ENCODE measurements around the gene ZFP42.
"Not testable (repeated sequence)": the region's sequence is repeated elsewhere in the genome, so short reads cannot be mapped to it uniquely, and the experiment has no call there.

The ZFP42 gene

GRCh38 chr4:188021548-188022249 lies 26.1 kb downstream of the ZFP42 start:
- no peak for DNase-seq (ENCODE audit: low spot score)

GRCh38 chr4:188023682-188024081 lies 28.1 kb downstream of the ZFP42 start:
- DNase-seq (ENCODE audit: low spot score) = no peak

DNA sequence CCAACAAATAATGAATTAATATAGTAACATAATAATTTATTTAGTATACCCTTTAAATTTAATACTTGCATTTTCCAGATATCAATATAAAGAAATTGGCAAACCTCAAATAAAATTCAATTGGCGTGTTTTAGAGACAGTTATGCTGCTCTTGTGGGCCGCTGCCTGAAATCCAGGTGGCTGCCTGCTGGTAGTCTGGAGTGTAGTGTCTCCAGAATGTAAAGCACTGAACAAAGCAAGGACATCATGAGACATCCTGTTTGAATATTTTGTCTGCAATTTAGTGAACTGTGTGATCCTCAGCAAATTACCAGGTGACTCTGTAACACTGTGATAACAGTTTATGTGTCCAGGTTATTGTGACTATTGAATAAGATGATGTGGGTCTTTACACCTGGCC lies 29.9 kb downstream of the ZFP42 start:
- DNase-seq (ENCODE audit: low spot score) = no peak

- DNase-seq (ENCODE audit: low spot score) = no peak
Observed at GRCh38 chr4:188029114-188029513, 33.5 kb downstream of the ZFP42 start.

DNA sequence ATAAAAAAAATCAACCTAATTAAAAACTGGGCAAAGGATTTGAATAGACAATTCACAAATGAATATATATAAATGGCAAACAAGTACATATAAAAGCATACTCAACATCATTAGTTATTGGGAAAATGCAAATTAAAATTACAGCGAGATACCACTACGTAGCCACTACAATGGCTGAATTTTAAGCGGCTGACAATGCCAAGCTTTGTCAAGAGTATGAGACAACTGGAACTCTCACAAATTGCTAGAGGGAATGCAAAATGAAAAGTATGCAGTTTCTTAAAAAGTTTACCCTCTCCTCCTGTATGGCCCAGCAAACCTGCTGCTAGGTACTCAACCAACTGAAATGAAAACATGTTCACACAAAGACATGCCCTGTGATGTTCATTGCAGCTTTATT lies 34.8 kb downstream of the ZFP42 start:
- no peak for DNase-seq (ENCODE audit: low spot score)

GRCh38 chr4:188031751-188032150 lies 36.2 kb downstream of the ZFP42 start:
- DNase-seq (ENCODE audit: low spot score) = no peak

DNA sequence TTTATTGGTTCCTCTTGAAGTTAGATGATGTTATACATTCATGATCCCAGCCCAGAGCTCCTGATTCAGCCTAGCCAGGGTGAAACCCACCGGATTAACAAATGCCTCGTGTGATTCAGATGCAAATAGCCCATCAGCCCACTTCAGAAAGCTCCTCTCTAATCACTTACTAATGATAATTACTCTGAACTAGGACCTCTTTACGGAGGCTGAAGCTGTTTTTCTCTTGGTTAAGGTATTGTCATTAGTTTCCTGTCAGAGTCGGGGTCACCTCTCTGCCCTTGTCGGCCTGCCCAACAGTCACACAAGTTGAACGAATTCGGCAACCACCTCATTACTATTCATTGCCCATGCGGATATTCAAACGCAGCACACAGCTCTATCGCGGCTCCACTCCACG lies 36.6 kb downstream of the ZFP42 start:
- no peak for DNase-seq (ENCODE audit: low spot score)

- no peak for DNase-seq (ENCODE audit: low spot score)
Observed at GRCh38 chr4:188032583-188032982, 37.0 kb downstream of the ZFP42 start.

DNA sequence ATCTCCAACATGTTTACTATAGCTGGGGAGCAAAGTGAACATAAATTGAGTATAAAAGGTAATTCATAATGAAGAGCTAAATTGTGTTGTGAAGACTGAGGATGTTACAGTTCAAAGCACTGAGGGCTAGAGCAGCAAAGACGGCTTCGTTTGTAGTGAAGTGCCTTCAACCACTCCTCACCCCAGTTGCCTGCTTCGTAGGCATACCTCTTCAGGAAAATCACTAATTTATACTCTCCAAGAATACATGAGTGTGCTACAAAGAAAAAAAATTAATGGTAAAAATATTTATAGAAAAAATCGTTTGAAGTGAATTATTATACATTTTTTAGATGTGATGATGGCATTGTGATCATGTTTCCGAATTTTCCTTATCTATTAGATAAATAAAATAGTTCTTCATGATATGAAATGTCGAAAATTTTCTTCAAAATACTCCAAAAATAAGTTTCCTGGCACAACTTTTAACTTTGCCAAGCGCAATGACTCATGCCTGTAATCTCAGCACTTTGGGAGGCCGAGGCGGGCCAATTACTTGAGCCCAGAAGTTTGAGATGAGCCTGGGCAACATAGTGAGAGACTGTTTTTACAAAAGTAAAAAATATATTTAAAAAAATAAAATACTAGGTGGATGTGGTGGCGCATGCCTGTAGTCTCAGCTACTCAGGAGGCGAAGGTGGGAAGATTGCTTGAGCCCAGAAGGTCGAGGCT lies 41.6 kb downstream of the ZFP42 start:
- DNase-seq (ENCODE audit: low spot score) = no peak

- no peak for DNase-seq (ENCODE audit: low spot score)
Observed at GRCh38 chr4:188041721-188042120, 46.1 kb downstream of the ZFP42 start.

DNA sequence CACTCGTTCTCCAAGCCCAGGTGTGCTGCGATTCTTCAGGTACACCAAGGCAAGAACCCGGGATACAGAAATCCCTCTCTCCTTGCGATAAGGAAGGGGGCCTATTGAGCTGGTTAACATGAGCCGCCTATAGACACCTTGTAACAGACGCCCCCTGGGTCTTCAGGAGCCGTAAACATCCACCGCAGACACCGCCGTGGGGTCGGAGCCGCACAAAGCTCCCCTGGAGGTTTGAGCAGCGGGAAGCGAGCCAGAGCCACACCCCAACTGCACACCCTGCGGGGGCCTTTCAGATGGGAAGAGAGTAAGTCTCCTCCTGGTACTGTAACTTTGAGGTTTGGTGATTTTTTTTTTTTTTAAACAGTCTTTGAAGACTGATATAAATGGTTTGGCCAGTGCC lies 46.6 kb downstream of the ZFP42 start:
- no peak for DNase-seq (ENCODE audit: low spot score)

- DNase-seq (ENCODE audit: low spot score) = no peak
Observed at GRCh38 chr4:188043154-188043553, 47.6 kb downstream of the ZFP42 start.

- DNase-seq (ENCODE audit: low spot score) = not testable (repeated sequence)
Observed at GRCh38 chr4:188045461-188045860, 49.9 kb downstream of the ZFP42 start.

DNA sequence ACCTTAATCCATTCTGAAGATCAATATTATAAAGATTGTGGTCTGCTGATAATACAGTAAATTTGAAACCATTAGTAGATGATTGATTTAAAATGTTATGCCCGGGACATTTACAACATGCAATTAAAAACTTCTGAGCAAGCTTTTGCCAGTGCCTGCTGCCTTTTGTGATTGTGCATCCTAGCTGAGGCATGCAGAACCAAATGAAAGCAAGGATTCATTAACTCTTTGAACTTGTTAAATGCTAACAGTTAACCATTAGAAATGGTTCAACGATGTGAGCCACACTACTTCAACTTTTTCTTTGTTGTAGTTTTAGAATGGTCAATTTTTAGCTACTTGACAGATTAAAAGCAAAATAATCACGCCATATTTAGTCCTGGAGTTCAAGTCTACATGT lies 51.1 kb downstream of the ZFP42 start:
- no peak for DNase-seq (ENCODE audit: low spot score)

GRCh38 chr4:188053302-188053701 lies 57.7 kb downstream of the ZFP42 start:
- DNase-seq (ENCODE audit: low spot score) = no peak

Data from kidney capillary endothelial cell (primary cell).